NCI-H2227 (cell line): ENCODE data around the gene GMEB1.
"Not testable (repeated sequence)": the region's sequence is repeated elsewhere in the genome, so short reads cannot be mapped to it uniquely, and the experiment has no call there.

Experiments
- DNase-seq: peaks from one replicate; lab custom pipeline; 2025; ENCODE audit not compliant: unreplicated experiment; lab: John Stamatoyannopoulos, UW

The GMEB1 gene, protein sequence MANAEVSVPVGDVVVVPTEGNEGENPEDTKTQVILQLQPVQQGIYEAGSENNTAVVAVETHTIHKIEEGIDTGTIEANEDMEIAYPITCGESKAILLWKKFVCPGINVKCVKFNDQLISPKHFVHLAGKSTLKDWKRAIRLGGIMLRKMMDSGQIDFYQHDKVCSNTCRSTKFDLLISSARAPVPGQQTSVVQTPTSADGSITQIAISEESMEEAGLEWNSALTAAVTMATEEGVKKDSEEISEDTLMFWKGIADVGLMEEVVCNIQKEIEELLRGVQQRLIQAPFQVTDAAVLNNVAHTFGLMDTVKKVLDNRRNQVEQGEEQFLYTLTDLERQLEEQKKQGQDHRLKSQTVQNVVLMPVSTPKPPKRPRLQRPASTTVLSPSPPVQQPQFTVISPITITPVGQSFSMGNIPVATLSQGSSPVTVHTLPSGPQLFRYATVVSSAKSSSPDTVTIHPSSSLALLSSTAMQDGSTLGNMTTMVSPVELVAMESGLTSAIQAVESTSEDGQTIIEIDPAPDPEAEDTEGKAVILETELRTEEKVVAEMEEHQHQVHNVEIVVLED

DNA sequence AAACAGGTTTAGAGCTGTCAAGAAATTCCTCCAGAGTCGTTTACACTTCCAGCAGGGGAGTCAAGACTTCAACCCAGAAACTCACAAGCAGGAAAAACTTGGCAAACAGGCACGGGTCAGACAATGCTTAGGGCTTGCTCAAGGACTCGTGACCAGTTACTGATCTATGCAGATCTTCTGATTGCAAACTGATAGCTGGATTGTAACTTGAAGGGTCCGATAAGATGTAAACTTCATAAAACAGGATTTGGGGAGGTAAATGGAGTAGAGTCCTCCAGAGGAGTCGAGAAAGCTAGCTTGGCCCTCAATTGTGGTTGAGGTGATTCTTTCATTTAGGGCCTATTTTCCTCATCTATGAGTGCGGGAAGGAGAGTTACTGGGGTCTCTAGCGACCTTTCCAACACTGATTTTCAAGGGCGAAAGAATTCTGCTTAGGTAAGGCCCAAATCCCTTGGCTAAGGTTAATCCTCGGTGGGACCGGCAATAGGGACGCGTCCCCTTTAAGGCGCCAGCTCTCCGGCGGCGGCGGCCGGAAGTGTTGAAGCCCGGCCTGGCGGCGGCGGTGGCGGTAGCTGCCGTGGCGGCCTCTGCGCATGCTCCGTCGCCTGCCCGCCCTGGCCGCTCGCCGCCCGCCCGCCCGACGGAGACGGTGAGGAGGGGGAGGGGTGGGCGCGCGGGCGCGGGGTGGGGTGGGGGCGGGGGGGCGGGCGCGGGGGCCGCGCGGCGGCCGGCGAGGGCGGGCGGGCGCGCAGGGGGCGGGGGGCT is at the start of gene GMEB1:
TSS of gene GMEB1 (plus strand) at position 594 of the 765 bp plus-strand sequence. CDS start 14,829 bp downstream, outside the sequence.
- peak; percentile 95 for DNase-seq

DNA sequence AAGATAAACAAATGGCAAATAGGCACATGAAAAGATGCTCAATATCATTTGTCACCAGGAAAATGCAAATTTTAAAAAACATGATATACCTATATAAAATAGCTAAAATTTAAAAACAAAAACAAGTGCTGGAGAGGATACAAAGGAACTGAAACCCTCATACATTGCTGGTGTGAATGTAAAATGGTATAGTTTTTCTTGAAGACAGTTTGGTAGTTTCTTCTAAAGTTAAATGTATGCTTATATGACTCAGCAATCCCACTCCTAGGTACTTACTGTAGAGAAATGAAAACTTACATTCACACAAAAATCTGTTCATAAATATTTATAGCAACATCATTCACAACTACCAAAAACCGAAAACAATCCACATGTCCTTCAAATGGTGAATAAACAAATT is 36.9 kb upstream of the GMEB1 start:
- DNase-seq, result no peak

DNA sequence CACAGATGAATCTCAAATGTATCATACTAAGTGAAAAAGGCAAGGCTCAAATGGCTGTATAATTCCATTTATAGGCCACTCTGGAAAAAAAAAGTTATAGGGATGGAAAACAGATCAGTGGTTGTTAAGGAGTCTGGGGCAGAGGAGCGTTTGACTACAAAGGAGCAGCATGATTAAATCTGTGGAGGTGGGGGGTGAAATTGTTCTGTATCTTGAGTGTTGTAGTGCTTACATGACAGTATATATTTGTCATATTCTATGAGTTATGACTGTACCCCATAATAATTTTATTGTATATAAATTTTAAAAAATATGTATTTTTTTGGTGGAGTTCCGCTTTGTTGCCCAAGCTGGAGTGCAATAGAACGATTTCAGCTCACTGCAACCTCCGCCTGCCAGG is 36.0 kb upstream of the GMEB1 start:
- no peak for DNase-seq

DNA sequence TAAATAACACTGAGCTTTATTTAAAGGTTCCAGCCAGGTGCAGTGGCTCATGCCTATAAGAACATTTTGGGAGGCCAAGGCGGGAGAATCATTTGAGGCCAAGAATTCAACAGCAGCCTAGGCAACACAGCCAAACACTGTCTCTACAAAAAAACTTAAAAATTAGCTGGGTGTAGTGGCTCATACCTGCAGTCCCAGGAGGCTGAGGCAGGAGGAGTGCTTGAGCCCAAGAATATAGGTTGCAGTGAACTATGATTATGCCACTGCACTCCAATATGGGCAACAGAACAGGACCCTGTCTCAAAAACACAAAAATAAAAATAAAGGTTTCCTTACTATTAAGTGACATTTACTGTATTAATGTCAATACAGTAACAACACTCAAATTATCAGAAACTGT is 27.8 kb upstream of the GMEB1 start:
- peak; percentile 32 for DNase-seq

DNA sequence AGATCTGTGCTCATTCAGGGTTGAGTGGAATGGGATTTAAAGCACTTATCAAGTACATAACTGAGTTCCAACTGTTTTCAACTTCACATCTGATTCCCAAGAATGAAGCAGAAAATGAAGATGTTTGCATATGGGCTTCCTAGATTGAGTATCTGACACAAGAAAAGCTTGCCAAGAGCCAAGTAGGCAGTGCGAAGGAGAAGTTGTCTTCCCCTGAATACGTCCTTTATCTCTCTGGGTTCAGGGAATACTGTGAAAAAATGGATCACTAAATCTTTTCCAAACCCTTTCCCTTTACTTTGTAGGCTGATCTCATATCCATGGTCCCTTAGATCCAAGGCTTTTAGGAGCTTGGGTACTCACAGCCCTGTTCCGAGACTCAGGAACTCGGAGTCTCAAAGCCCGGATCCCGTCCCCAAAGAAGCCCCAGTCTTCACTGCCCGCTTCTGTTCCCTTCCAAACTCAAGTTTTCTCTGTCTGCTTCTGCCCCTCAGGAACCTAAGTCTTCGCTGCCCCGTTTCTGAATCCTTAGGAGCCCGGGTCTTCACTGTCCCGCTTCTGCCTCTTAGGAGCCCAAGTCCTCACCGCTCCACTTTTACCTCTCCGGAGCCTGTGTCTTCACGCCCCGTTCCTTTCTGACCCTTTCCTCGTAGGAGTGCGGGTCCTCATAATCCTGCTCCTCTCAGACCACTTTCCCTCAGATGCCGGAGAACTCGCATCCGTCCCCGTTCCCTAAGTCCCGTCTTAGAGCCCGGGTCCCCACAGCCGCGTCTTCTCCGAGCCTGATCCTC is 26.3 kb upstream of the GMEB1 start:
- peak; percentile 59 for DNase-seq

DNA sequence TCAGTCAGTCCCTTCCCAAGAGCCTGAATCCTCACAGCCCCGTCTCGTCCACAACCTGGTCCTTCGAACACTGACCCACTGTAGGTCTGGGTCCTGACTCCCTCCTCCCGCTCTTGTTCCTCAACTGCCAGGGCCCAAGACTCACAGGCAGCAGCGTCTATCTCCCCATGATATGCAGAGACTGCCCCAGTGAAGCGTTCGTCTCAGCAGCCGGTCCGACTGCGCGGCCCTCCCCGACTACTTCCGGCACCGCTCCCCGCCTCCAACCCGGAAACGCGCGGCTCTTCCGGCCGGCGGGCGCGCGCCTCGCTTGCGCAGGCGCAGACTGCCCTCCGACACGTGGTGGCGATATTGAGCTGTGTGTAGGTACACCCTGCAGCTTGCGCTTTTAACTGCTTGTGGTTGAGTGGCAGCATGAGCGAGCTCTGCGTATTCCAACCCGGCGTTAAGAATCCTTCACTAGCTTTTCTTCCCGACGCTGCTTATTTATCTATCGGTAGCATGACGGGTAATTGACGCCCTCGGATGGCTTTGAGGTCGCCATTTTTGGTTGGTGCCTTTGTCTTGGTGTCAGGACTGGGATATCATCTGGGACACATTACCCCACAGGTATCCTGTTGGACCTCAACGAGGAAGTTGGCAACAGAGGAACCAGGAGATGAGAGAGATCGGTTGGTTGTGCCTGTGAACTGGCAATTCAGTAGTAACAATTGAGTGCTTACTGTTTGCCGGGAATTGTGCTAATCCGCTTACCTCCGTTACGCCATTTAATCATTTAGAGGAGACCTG is 25.5 kb upstream of the GMEB1 start, which contains the start of gene TAF12:
TSS of gene TAF12 (minus strand) at position 221 of the 789 bp plus-strand sequence. CDS start 20,986 bp downstream, outside the sequence.
- peak; percentile 98 for DNase-seq

DNA sequence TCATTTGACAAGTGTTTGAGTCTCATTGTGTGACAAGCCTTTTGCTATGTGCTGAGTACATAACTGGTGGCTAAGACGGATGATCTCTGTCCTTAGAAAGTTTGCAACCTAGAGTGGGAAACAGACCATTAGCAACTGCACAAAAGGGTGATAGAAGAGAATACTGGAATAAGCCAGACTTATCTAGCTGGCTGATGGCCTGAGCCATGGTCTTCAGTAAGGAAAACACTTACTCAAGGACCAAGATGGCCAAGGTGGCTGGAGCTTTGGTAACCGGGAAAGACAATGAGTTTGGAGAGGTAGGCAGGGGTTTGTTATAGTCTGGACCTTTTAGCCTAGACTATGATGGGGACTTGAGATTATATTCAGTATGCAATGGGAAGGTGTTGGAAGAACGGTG is 24.1 kb upstream of the GMEB1 start:
- DNase-seq, result no peak

DNA sequence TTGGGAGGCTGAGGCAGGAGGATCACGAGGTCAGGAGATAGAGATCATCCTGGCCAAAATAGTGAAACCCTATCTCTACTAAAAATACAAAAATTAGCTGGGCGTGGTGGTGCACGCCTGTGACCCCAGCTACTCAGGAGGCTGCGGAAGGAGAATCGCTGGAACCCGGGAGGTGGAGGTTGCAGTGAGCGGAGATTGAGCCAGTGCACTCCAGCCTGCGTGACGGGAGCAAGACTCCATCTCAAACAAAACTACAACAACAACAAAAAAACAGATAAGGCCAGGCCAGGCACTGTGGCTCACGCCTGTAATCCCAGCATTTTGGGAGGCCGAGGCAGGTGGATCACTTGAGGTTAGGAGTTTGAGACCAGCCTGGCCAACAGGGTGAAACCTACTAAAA is 23.2 kb upstream of the GMEB1 start:
- DNase-seq, result not testable (repeated sequence)

DNA sequence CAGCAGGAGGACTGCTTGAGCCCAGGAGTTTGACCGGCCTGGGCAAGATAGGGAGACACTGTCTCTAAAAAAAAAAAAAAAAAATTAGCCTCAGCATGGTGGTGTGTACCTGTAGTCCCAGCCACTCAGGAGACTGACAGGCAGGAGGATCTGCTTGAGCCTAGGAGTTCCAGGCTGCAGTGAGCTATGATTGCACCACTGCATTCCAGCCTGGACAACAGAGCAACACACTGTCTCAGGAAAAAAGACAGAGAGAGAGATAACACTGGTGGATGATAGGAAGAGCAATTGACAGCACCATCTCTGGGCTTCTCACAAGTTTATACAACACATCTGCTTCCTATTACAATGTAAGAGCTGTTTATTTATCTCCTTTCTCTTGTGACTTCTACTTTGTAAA is 22.5 kb upstream of the GMEB1 start:
- DNase-seq, result no peak

DNA sequence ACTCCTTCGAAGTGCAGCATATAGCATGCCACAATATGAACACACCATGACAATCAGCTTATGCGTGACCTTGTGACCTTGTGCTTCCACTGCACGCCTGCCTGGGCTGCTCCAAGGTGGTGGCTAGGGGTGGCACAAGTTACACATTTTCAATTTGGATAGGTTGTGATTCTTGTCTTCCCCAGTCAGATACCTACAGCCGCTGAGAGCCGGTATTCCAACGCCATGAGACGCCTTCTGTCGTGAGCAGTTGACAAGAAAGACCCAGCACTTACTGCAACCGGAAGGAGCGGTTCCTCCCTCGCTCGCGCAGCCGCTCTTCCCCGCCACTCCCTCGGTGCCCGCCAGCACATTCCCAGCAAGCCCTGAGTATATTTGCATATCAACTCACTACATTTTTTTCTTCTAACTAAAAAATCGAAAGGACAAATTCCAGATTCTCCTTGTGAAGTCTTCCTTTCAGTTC is 20.5 kb upstream of the GMEB1 start:
- DNase-seq, result peak; percentile 96

DNA sequence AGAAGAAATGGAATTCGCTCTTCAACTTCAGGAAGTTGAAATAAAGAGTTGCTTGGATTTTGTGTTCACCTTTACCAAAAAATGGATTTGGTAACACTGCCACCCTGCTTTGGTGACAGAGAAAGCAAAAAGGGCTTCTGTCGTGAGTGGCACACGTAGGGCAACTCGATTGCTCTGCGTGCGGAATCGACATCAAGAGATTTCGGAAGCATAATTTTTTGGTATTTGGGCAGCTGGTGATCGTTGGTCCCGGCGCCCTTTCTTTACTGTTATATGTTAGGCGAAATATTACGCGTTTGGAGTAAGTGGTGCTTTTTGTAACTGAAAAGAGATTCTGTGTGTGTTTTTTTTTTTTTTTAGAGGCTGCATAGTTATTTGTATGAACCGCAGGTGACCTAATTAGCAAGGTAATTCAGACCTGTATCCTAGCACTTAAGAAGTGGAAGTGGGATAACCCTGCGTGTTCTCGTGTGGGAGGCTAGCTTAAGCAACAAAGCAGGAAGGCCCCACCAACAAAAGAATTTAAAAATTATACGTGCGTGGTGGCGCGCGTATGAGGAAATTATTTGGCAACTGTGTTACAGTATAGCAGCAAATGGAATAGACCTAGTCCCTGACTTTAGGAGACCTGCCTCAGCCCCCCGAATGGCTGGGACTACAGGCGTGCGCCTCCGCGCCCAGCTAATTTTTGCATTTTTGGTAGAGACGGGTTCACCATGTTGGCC is 19.9 kb upstream of the GMEB1 start, which contains the start of gene RNU11:
TSS of gene RNU11 (plus strand) at position 127 of the 725 bp plus-strand sequence.
- peak; percentile 96 for DNase-seq

DNA sequence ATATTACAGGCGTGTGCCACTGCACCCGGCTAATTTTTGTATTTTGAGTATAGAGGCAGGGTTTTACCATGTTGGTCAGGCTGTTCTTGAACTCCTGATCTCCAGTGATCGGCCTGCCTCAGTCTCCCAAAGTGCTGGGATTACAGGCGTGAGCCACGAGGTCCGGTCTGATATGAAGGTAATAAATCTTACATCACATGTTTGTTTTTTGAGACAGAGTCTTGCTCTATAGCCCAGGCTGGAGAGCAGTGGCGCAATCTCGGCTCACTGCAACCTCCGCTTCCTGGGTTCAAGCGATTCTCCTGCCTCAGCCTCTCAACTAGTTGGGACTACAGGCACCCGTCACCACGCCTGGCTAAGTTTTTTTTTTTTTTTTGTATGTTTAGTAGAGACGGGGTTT is 15.5 kb upstream of the GMEB1 start:
- DNase-seq, result not testable (repeated sequence)

DNA sequence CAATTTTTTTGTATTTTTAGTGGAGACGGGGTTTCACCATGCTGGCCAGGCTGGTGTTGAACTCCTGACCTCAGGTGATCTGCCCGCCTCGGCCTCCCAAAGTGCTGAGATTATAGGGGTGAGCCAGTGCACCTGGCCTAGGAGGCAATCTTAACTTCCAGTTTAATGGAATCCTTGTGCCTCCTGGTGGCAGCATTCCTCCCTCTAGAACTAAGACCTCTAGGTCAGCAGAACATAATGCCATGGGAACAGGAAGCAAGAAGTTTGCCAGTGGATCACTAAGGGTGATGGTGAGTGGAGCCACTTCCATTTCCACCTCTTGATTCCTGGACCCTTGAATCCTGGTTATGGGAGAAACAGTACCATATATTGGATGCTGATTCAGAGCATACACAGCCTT is 14.7 kb upstream of the GMEB1 start:
- DNase-seq, result not testable (repeated sequence)

DNA sequence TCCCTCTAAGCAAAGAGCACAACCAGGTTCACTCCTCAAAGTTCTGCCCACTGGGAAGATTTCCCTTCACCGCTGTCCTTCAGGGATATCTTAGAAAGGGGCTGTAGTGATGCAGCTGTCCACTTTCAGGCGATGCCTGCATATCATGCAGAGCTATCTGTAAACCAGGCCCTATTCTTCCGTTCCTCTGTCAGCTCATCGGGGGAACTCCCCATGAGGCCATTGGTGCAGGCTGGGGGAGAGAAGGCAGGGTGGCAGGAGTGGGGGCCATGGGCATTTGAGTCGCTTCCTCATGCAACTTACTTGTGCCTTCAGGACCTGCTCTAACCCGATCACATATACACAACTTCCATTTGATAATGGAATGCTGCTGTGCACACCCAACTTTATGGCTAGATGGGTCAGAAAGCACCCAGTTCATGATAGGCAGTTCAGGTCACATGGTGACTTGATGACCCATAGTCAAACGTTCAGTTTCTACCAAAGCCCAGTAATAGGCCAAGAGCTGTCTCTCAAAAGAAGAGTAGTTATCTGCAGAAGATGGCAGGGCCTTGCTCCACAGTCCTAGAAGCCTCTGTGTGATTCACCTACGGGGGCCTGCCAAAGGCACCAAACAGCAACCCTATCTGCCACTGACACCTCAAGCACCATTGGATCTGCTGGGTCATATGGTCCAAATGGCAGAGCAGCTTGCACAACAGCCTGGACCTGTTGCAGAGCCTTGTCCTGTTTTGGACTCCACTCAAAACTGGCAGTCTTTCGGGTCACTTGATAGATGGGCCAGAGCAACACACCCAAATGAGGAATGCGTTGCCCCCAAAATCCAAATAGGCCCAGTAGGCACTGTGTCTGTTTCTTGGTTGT is 12.9 kb upstream of the GMEB1 start:
- DNase-seq, result not testable (repeated sequence)

DNA sequence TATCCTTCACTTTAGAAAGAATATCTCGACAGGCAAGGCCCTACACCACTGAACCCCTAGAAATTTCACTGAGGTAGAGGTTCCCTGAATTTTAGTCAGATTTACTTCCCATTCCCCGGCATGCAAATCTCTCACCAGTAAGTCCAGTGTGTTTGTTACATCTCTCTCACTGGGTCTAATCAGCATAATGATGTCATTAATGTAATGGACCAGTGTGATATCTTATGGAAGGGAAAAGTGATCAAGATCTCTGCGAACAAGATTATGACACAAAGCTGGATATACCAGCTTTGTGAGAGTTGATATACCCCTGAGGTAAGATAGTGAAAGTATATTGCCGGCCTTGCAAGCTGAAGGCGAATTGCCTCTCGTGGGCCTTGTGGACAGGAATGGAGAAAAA is 12.2 kb upstream of the GMEB1 start:
- no peak for DNase-seq

DNA sequence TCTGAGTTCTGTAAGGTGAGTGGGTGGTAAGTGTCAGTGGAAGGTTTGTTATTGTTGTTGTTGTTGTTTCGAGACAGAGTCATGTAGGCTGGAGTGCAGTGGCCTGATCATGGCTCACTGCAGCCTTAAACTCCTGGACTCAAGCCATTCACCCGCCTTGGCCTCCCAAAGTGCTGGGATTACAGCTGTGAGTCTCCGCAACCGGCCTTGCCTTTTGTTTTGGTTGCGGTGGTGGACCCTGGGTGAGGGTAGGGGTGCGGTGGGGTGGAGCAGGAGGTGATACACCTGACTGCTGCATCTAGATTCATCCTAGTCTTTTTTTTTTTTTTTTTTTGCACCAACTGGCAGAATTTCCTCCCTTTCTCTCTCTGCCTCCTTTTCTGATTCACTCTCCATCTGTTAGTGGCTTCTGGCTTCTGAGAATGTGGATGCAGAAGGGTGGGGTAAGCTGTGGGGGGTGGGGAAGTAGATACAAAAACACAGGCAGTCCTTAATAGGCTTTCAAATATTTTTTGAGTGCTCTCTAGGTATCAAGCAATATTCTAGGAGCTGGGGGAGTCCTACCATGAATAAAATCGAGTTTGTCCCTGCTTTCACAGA is 4.6 kb upstream of the GMEB1 start:
- no peak for DNase-seq

DNA sequence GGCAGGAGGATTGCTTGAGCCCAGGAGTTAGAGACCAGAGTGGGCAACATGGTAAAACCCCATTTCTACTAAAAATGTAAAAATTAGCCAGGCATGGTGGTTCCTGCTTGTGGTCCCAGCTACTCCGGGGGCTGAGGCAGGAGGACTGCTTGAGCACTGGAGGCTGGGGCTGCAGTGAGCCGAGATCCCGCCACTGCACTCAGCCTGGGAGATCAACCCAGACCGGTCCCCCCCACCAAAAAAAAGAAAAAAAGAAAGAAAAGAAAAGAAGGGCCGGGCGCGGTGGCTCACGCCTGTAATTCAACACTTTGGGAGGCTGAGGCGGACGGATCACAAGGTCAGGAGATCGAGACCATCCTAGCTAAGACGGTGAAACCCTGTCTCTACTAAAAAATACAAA is 1.8 kb upstream of the GMEB1 start:
- no peak for DNase-seq
